Vagina (tissue), 2 donors: ENCODE measurements around the gene ZNG1A.
"Not testable (repeated sequence)": the region's sequence is repeated elsewhere in the genome, so short reads cannot be mapped to it uniquely, and the experiment has no call there.

ENCODE experiments used
- POLR2A ChIP-seq, 2 donors: fragments of 450-650 bp; IDR thresholded peaks; one replicate each; pipeline ENCODE4 v1.6.1; 2017; ENCODE audit warnings: antibody characterized with exemption in 2 of 2, mild to moderate bottlenecking in 2 of 2, moderate library complexity in 2 of 2
- POLR2AphosphoS5 ChIP-seq, 2 donors: sonication (generic); formaldehyde crosslinking; IDR thresholded peaks; one replicate each; pipeline ENCODE4 v1.9.0; 2017; ENCODE audit warnings: antibody characterized with exemption in 2 of 2, mild to moderate bottlenecking in 2 of 2, low read depth in 1 of 2; ENCODE audit not compliant: insufficient read depth in 1 of 2
- TF ChIP-seq, protein P1 (sequence below), 3 experiments: fragments of 450-650 bp in 2 of 3; fragments of 200-600 bp in 1 of 3; sonication (generic) in 1 of 3; IDR thresholded peaks; one replicate each; pipeline ENCODE4 v1.5.1; 2017 to 2019; ENCODE audit warnings: antibody characterized with exemption in 3 of 3, mild to moderate bottlenecking in 2 of 3, moderate library complexity in 2 of 3

GRCh38 chr9:82932-83689 is 95.7 kb downstream of the ZNG1A start:
- TF ChIP-seq, protein P1, sequence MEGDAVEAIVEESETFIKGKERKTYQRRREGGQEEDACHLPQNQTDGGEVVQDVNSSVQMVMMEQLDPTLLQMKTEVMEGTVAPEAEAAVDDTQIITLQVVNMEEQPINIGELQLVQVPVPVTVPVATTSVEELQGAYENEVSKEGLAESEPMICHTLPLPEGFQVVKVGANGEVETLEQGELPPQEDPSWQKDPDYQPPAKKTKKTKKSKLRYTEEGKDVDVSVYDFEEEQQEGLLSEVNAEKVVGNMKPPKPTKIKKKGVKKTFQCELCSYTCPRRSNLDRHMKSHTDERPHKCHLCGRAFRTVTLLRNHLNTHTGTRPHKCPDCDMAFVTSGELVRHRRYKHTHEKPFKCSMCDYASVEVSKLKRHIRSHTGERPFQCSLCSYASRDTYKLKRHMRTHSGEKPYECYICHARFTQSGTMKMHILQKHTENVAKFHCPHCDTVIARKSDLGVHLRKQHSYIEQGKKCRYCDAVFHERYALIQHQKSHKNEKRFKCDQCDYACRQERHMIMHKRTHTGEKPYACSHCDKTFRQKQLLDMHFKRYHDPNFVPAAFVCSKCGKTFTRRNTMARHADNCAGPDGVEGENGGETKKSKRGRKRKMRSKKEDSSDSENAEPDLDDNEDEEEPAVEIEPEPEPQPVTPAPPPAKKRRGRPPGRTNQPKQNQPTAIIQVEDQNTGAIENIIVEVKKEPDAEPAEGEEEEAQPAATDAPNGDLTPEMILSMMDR (IDR thresholded peaks at IDR 0.05), result not testable (repeated sequence)
- TF ChIP-seq POLR2A (IDR thresholded peaks at IDR 0.05); POLR2AphosphoS5 (IDR thresholded peaks at IDR 0.05; ENCODE audit: insufficient read depth in 1 of 2, low read depth in 1 of 2): not testable (repeated sequence)
